KMS-11 (cell line): ENCODE measurements around the gene CDH13.

Source experiments
- H2AFZ ChIP-seq: fragments of 200-600 bp; sonication (generic); 2 replicates; pipeline ENCODE4 v1.6.1; 2016; ENCODE audit warnings: antibody characterized with exemption, mixed run types, low read depth
- H3K27ac ChIP-seq: fragments of 200-600 bp; sonication (generic); 2 replicates; pipeline ENCODE4 v1.6.1; 2016; ENCODE audit warnings: mild to moderate bottlenecking, mixed run types
- H3K27me3 ChIP-seq: fragments of 200-600 bp; sonication (generic); 2 replicates; pipeline ENCODE4 v1.6.1; 2017; ENCODE audit warnings: mild to moderate bottlenecking, low read depth, mixed run types, moderate library complexity; ENCODE audit not compliant: insufficient read depth
- H3K36me3 ChIP-seq: fragments of 200-600 bp; sonication (generic); 2 replicates; pipeline ENCODE4 v1.6.1; 2017; ENCODE audit warnings: mild to moderate bottlenecking, mixed run types; ENCODE audit not compliant: insufficient read depth
- H3K4me1 ChIP-seq: fragments of 200-600 bp; sonication (generic); 2 replicates; pipeline ENCODE4 v1.6.1; 2016; ENCODE audit warnings: mild to moderate bottlenecking, low read depth, mixed run types; ENCODE audit not compliant: poor library complexity, severe bottlenecking
- H3K4me2 ChIP-seq: fragments of 200-600 bp; sonication (generic); 2 replicates; pipeline ENCODE4 v1.7.0; 2016; ENCODE audit warnings: mild to moderate bottlenecking, mixed run types
- H3K4me3 ChIP-seq: fragments of 200-600 bp; sonication (generic); IDR thresholded peaks from 2 replicates; pipeline ENCODE4 v1.6.1; 2017; ENCODE audit warnings: low read depth, low read length, mixed read lengths; ENCODE audit not compliant: insufficient read depth
- H3K79me2 ChIP-seq: fragments of 200-600 bp; sonication (generic); 2 replicates; pipeline ENCODE4 v1.6.1; 2016; ENCODE audit warnings: low read depth, mixed run types; ENCODE audit not compliant: insufficient read depth
- H3K9ac ChIP-seq: fragments of 200-600 bp; sonication (generic); 2 replicates; pipeline ENCODE4 v1.6.1; 2016; ENCODE audit warnings: mild to moderate bottlenecking, mixed run types
- H4K20me1 ChIP-seq: fragments of 200-600 bp; sonication (generic); 2 replicates; pipeline ENCODE4 v1.6.1; 2016; ENCODE audit warnings: mild to moderate bottlenecking, mixed run types; ENCODE audit not compliant: insufficient read depth
- CTCF ChIP-seq: fragments of 200-600 bp; sonication (generic); conservative IDR thresholded peaks from 2 replicates; pipeline ENCODE4 v1.6.1; 2017; ENCODE audit warnings: low read depth, mild to moderate bottlenecking, antibody characterized with exemption, low read length, moderate library complexity, mixed read lengths

The CDH13 gene

GRCh38 chr16:83433201-83433600 is 806.4 kb downstream of the CDH13 start:
- Histone ChIP-seq H4K20me1 (no peaks in the 10 kb centered on the region), H3K4me3 (no peak overlapping the region), H2AFZ (no peak overlapping the region), H3K27me3 (no peaks in the 10 kb centered on the region), H3K4me1 (no peaks in the 10 kb centered on the region), H3K79me2 (no peaks in the 10 kb centered on the region), H3K4me2 (no peak overlapping the region), H3K36me3 (no peaks in the 10 kb centered on the region), H3K27ac (no peak overlapping the region), H3K9ac (no peak overlapping the region)
- no peak for TF ChIP-seq CTCF

- no peaks in the 10 kb centered on the region for H3K79me2 ChIP-seq
- no peaks in the 10 kb centered on the region for H3K27me3 ChIP-seq
- no peak overlapping the region for H3K4me2 ChIP-seq
- no peak overlapping the region for H3K4me3 ChIP-seq
- H3K27ac ChIP-seq = no peak overlapping the region
- no peak overlapping the region for H2AFZ ChIP-seq
- no peaks in the 10 kb centered on the region for H3K4me1 ChIP-seq
- H4K20me1 ChIP-seq = no peaks in the 10 kb centered on the region
- no peak for TF ChIP-seq CTCF
- H3K9ac ChIP-seq = no peak overlapping the region
- no peaks in the 10 kb centered on the region for H3K36me3 ChIP-seq
These were observed 810.3 kb downstream of the CDH13 start for GRCh38 chr16:83437036-83437435.

- no peaks in the 10 kb centered on the region for H3K36me3 ChIP-seq
- no peak for TF ChIP-seq CTCF
- no peaks in the 10 kb centered on the region for H3K27me3 ChIP-seq
- no peaks in the 10 kb centered on the region for H4K20me1 ChIP-seq
- no peak overlapping the region for H2AFZ ChIP-seq
- H3K4me1 ChIP-seq = no peaks in the 10 kb centered on the region
- H3K9ac ChIP-seq = no peak overlapping the region
- H3K4me3 ChIP-seq = no peak overlapping the region
- H3K27ac ChIP-seq = no peak overlapping the region
- no peak overlapping the region for H3K4me2 ChIP-seq
- H3K79me2 ChIP-seq = no peaks in the 10 kb centered on the region
These were observed 811.6 kb downstream of the CDH13 start for GRCh38 chr16:83438326-83438725.

DNA sequence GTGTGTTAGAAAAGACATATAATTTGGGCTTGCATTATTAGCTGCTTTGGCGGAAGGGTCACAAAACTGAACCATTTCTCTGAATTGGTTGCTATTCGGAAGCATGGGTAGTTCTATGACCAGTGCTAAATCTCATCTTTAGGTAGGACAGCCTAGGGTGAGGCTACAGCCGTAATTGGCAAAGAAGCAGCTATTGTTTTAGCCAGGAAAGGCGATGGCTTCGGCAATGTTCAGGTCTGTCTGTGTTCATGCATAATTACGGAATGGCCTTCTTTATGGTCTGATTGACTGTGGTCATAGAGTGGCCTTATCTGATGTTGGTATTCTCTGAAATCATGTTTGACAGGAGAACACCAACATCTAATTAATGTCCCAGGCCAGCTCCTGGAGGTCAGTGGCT is 812.6 kb downstream of the CDH13 start:
- H3K27ac ChIP-seq = no peak overlapping the region
- H3K27me3 ChIP-seq = no peaks in the 10 kb centered on the region
- H2AFZ ChIP-seq = no peak overlapping the region
- H3K79me2 ChIP-seq = no peaks in the 10 kb centered on the region
- no peaks in the 10 kb centered on the region for H3K36me3 ChIP-seq
- H3K4me3 ChIP-seq = no peak overlapping the region
- H4K20me1 ChIP-seq = no peaks in the 10 kb centered on the region
- H3K4me2 ChIP-seq = no peak overlapping the region
- no peak for TF ChIP-seq CTCF
- H3K9ac ChIP-seq = no peak overlapping the region
- H3K4me1 ChIP-seq = no peaks in the 10 kb centered on the region

DNA sequence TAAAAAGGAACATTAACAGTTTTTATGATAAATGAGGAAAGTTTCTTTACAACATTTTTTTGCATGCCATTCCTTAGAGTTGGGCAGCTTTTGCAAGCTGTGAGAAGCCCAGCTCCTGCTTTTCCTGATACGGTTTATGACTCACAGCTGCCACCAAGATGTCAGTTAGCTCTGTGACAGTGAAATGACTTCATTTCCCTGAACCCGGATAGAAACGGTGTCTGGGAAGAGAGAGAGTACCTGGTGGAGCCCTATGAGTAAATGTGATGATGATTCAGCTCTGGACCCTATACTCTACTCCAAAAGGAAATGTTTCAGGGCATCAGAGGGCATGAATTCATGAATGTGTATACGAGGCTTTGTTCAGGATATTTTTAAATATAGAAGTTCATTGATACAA is 814.7 kb downstream of the CDH13 start:
- Histone ChIP-seq H2AFZ (no peak overlapping the region), H3K79me2 (no peaks in the 10 kb centered on the region), H3K9ac (no peak overlapping the region), H3K4me2 (no peak overlapping the region), H3K4me3 (no peak overlapping the region), H3K4me1 (no peaks in the 10 kb centered on the region), H3K27me3 (no peaks in the 10 kb centered on the region), H3K36me3 (no peaks in the 10 kb centered on the region), H4K20me1 (no peaks in the 10 kb centered on the region), H3K27ac (no peak overlapping the region)
- no peak for TF ChIP-seq CTCF
